MG63 (cell line): Measurements from ENCODE around the gene CRYBB1. TPM values are rescaled to one million over a fixed set of nuclear protein-coding genes. Genes with fewer than 3 reads are reported as not detected.

ENCODE experiments used
- DNase-seq: peaks from one replicate; pipeline ENCODE4 v3.0.0-alpha.2; 2020
- H3K27me3 ChIP-seq: fragments of 250-450 bp; sonication (Bioruptor Pico); 2 replicates; pipeline ENCODE4 v1.5.1; 2020; ENCODE audit warnings: mild to moderate bottlenecking, moderate library complexity
- H3K36me3 ChIP-seq: fragments of 250-450 bp; sonication (Bioruptor Pico); 2 replicates; pipeline ENCODE4 v1.5.1; 2020; ENCODE audit warnings: mild to moderate bottlenecking, moderate library complexity
- H3K4me3 ChIP-seq: fragments of 250-450 bp; sonication (Bioruptor Pico); 2 replicates; pipeline ENCODE4 v1.5.1; 2020; ENCODE audit warnings: mild to moderate bottlenecking, moderate library complexity
- H3K9me3 ChIP-seq: fragments of 250-450 bp; sonication (Bioruptor Pico); 2 replicates; pipeline ENCODE4 v1.5.1; 2020; ENCODE audit warnings: mild to moderate bottlenecking, moderate library complexity
- total RNA-seq: library from RNA; depleted of rRNA; stranded (reverse); fragments of >200 nt; shearing (Covaris generic); gene quantifications from 2 replicates; pipeline ENCODE4 v1.2.3, GENCODE V29; 2014; ENCODE audit warnings: low replicate concordance

Gene CRYBB1
- total RNA-seq, 1 experiment from 2014 or later, result not detected

- no peak overlapping the region for H3K4me3 ChIP-seq
- DNase-seq, result no peak
- H3K9me3 ChIP-seq, result no peaks in the 10 kb centered on the region
- H3K27me3 ChIP-seq, result no peaks in the 10 kb centered on the region
- H3K36me3 ChIP-seq, result no peaks in the 10 kb centered on the region
These were observed 44.7 kb downstream of the CRYBB1 start for GRCh38 chr22:26573026-26573662.

DNA sequence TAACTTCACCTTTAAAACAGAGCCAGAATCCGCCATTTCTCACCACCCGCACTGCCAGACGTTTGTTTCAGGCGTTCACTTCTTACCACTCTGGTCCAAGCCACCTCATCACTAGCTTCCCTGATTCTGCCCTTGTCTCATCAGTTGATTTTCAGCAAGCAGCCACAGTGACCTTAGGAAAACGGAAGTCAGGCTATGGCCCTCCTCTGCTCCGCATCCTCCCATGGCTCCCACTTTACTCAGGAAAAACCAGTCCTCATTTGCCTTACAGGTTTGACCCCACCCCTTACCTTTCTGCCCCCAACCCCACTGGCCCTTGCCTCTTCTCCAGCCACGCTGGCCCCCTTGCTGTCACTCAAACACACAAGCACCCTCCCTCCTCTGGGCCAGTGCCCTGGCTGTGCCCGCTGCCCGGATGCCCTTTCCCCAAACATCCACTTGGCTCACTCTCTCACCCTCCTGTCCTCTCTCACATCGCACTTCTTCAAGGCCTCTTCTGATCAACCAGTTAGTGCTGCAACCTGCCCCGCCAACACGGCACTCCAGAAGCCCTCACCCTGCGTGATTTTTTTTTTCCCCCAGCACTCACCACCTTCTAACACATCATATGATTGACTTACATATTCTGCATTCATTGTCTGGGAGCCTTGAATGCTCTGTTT lies 46.8 kb downstream of the CRYBB1 start:
- H3K27me3 ChIP-seq, result no peaks in the 10 kb centered on the region
- H3K36me3 ChIP-seq, result no peaks in the 10 kb centered on the region
- H3K4me3 ChIP-seq, result no peak overlapping the region
- DNase-seq, result no peak
- no peaks in the 10 kb centered on the region for H3K9me3 ChIP-seq

DNA sequence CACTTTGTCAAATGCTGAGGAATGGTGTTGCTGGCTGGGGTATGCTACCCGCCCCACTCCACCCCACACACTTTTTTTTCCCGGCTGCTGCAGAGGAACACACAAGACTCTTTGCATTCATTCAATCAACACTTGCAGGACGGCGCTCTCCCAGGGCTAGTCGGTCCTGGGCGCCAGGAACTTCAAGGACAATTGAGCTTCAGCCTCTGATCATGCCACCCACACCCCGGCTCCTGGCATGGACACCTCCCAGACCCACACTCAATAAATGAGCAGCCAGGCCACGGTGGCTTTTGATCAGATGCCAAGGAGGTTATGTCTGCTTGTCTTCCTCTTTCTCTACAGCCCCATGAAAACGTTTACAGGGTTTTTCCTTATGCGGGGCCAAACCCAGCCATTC lies 47.7 kb downstream of the CRYBB1 start:
- H3K4me3 ChIP-seq, result no peak overlapping the region
- H3K36me3 ChIP-seq, result no peaks in the 10 kb centered on the region
- no peaks in the 10 kb centered on the region for H3K9me3 ChIP-seq
- H3K27me3 ChIP-seq, result no peaks in the 10 kb centered on the region
- DNase-seq, result no peak

- Histone ChIP-seq H3K9me3 (no peaks in the 10 kb centered on the region), H3K36me3 (no peaks in the 10 kb centered on the region), H3K4me3 (no peak overlapping the region), H3K27me3 (no peaks in the 10 kb centered on the region)
- no peak for DNase-seq
These were observed 49.6 kb downstream of the CRYBB1 start for GRCh38 chr22:26568207-26568706.

GRCh38 chr22:26567610-26568009 lies 50.2 kb downstream of the CRYBB1 start:
- no peaks in the 10 kb centered on the region for H3K27me3 ChIP-seq
- DNase-seq, result no peak
- H3K4me3 ChIP-seq, result no peak overlapping the region
- no peaks in the 10 kb centered on the region for H3K36me3 ChIP-seq
- H3K9me3 ChIP-seq, result no peaks in the 10 kb centered on the region

DNA sequence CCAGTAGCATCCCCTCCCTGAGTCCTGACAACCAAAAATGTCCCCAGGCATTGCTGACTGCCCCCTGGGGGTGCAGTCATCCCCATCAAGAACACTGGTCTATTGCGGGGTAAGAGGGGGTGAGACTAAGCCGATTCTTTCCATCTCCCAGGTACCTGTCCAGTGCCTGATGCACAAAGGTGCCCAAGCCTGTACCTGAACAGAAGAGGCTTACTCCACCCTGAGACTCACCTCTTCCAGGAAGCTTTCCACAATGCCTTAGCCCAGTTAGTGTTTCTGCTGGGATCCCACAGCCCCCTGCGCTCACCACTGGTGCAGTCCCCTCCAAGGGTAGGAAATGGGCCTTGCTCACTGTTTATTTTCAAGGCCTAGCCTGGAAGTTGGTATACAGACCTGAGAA lies 50.8 kb downstream of the CRYBB1 start:
- no peak for DNase-seq
- no peaks in the 10 kb centered on the region for H3K9me3 ChIP-seq

DNA sequence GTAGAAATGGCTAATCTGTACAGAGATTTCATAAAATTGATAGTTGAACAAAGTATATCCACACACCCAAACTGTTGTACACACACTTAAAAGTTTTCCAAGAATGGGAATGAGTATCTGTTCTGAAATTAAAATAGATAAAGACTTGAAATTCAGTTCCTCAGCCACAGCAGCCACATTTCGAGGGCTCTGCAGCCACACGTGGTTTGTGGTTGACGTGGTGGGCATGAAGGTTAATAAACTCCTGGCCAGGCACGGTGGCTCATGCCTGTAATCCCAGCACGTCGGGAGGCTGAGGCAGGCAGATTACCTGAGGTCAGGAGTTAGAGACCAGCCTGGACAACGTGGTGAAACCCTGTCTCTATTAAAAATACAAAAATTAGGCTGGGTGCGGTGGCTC lies 51.9 kb downstream of the CRYBB1 start:
- no peak for DNase-seq
- no peaks in the 10 kb centered on the region for H3K36me3 ChIP-seq
- H3K27me3 ChIP-seq, result no peaks in the 10 kb centered on the region
- H3K4me3 ChIP-seq, result no peak overlapping the region
- no peaks in the 10 kb centered on the region for H3K9me3 ChIP-seq

More for the DNA sequence above, 50.8 kb downstream of the CRYBB1 start:
- no peaks in the 10 kb centered on the region for H3K36me3 ChIP-seq
- H3K27me3 ChIP-seq, result no peaks in the 10 kb centered on the region
- no peak overlapping the region for H3K4me3 ChIP-seq

DNA sequence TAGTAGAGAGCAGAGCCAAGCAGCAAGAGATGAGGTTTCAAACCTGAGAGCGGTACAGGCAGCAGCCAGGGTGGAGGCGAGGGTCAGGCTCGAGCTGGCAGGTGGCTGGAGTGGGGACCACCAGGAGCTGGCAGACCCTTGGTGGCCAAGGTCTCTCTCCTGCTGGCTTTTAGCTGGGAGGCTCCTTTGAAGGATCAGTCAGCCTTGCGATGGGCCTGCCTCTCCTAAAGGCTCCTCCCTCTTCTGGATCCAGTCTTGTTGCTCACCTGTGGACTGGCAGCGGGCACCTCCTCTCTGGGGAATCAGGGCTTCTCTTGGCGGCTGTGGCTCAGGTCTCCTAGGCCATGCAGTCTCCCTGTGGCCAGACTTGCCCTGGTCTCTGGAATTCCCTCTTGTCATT lies 52.6 kb downstream of the CRYBB1 start:
- no peaks in the 10 kb centered on the region for H3K9me3 ChIP-seq
- no peaks in the 10 kb centered on the region for H3K36me3 ChIP-seq
- no peak for DNase-seq
- H3K27me3 ChIP-seq, result no peaks in the 10 kb centered on the region
- no peak overlapping the region for H3K4me3 ChIP-seq

- Histone ChIP-seq H3K27me3 (no peaks in the 10 kb centered on the region), H3K9me3 (no peaks in the 10 kb centered on the region), H3K36me3 (no peaks in the 10 kb centered on the region), H3K4me3 (no peak overlapping the region)
- no peak for DNase-seq
These were observed 53.2 kb downstream of the CRYBB1 start for GRCh38 chr22:26564672-26565071.

- Histone ChIP-seq H3K9me3 (no peaks in the 10 kb centered on the region), H3K4me3 (no peak overlapping the region), H3K27me3 (no peaks in the 10 kb centered on the region), H3K36me3 (no peaks in the 10 kb centered on the region)
- DNase-seq, result no peak
These were observed 53.6 kb downstream of the CRYBB1 start for GRCh38 chr22:26564181-26564580.

- Histone ChIP-seq H3K9me3 (no peaks in the 10 kb centered on the region), H3K36me3 (no peaks in the 10 kb centered on the region), H3K4me3 (no peak overlapping the region), H3K27me3 (no peaks in the 10 kb centered on the region)
- no peak for DNase-seq
These were observed 54.8 kb downstream of the CRYBB1 start for GRCh38 chr22:26563022-26563421.

- peak; percentile 71 for DNase-seq
- Histone ChIP-seq H3K36me3 (no peaks in the 10 kb centered on the region), H3K4me3 (no peak overlapping the region), H3K9me3 (no peaks in the 10 kb centered on the region), H3K27me3 (no peaks in the 10 kb centered on the region)
These were observed 55.9 kb downstream of the CRYBB1 start for GRCh38 chr22:26561756-26562417.

DNA sequence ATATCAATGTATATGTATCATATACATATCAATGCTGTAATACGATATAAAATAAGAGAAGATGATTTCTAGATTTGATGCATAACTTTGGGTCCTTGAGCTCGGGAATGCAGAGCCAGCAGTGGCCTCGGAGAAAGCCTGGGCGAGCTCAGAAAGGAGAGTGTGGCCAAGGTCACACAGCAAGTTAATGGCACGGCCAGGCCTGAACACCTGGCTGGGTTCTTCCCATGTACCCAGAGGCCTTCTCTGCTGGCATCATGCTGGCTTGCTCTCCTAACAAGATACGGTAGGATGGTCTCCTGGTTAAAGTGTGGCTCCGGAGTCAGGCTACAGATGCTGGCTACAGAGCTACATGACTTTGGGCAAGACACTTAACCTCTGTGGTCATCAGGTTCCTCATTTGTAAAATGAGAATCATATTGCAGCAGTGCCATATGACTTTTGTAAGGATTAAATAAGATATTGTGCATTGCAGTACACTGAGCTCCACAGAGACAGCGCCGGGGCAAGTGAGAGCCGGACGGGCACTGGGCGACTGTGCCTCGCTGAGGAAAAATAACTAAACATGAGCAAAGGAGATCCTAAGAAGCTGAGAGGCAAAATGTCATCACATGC lies 57.8 kb downstream of the CRYBB1 start:
- Histone ChIP-seq H3K4me3 (no peak overlapping the region), H3K9me3 (no peaks in the 10 kb centered on the region)
- DNase-seq, result no peak

DNA sequence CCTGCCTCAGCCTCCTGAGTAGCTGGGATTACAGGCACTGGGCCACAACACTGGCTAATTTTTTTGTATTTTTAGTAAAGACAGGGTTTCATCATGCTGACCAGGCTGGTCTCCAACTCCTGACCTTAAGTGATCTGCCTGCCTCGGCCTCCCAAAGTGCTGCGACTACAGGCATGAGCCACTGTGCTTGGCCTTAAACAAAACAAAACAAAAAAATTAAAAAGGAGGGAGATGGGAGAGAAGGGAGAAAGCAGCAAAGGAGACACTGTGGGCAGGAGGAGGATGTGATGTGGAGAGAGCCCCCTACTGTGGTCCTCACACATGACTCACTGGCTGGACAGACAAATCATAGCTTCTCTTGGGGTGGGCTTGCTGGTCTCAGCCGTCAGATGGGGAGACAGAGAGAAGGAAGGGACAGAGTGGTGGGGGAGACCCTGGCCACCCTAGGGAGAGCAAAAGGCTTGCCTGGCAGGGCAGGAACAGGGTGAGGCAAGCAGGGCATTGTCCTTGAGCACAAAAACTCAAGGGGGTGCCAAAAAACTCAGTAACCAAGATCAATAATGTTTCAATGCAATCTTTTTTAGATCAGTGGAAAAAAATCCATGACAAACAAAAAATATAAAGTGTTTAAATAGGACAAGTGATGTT lies 59.5 kb downstream of the CRYBB1 start:
- H3K9me3 ChIP-seq, result no peaks in the 10 kb centered on the region
- H3K36me3 ChIP-seq, result no peaks in the 10 kb centered on the region; the same call in 1 of the 2 replicates
- H3K27me3 ChIP-seq, result no peaks in the 10 kb centered on the region
- peak; percentile 46 for DNase-seq
- H3K4me3 ChIP-seq, result no peak overlapping the region

More for the DNA sequence above, 57.8 kb downstream of the CRYBB1 start:
- no peaks in the 10 kb centered on the region; the same call in 1 of the 2 replicates for H3K36me3 ChIP-seq
- H3K27me3 ChIP-seq, result no peaks in the 10 kb centered on the region

- DNase-seq, result no peak
- Histone ChIP-seq H3K36me3 (no peaks in the 10 kb centered on the region; the same call in 1 of the 2 replicates), H3K4me3 (no peak overlapping the region), H3K9me3 (no peaks in the 10 kb centered on the region), H3K27me3 (no peaks in the 10 kb centered on the region)
These were observed 60.9 kb downstream of the CRYBB1 start for GRCh38 chr22:26556904-26557303.

GRCh38 chr22:26555478-26555877 lies 62.3 kb downstream of the CRYBB1 start:
- Histone ChIP-seq H3K4me3 (no peak overlapping the region), H3K27me3 (no peaks in the 10 kb centered on the region), H3K9me3 (no peaks in the 10 kb centered on the region), H3K36me3 (no peaks in the 10 kb centered on the region; the same call in 1 of the 2 replicates)
- DNase-seq, result no peak

DNA sequence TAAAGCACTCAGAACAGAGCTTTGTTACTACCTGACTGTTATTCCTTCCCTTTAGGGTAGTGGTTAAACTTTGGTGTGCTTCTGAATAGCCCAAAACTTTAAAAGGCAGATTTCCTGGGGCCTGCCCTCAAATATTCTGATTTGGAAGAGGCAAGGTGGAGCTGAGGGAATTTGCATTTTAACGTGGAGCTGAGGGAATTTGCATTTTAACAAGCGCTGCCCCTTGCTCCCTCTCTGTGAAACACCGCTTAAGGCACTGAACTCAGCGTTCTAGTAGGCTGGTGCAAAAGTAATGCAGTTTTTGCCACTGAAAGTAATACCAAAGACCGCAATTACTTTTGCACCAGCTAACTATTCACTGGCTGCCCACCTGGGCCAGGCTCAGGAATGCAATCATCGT lies 62.9 kb downstream of the CRYBB1 start:
- Histone ChIP-seq H3K36me3 (no peaks in the 10 kb centered on the region; the same call in 1 of the 2 replicates), H3K9me3 (no peaks in the 10 kb centered on the region), H3K4me3 (no peak overlapping the region), H3K27me3 (no peaks in the 10 kb centered on the region)
- no peak for DNase-seq
